Measurements from ENCODE around the gene UBR3. TPM values are rescaled to one million over a fixed set of nuclear protein-coding genes. Genes with fewer than 3 reads are reported as not detected.

The UBR3 gene
- total and polyA plus RNA-seq, 2 of the 4 experiments (the other 2 are of a cell fraction): 10.0 to 33.9 TPM

- Histone ChIP-seq H3K56ac (ENCODE audit: extremely low read depth, insufficient read depth, low read length) (no peak overlapping the region), H3K18ac (ENCODE audit: low read depth, low read length) (no peak overlapping the region), H2AK5ac (ENCODE audit: low read depth, low read length) (no peak overlapping the region), H4K5ac (ENCODE audit: low read depth, low read length) (no peak overlapping the region), H2BK20ac (ENCODE audit: low read depth, low read length) (no peak overlapping the region), H3K27ac (ENCODE audit: insufficient read depth, low read length) (no peak overlapping the region), H4K91ac (ENCODE audit: insufficient read depth, low read depth, low read length) (no peak overlapping the region), H3K23ac (ENCODE audit: low read depth, low read length) (no peak overlapping the region), H3K9ac (ENCODE audit: low read depth, low read length) (no peak overlapping the region), H3K79me1 (ENCODE audit: low read depth in 1 of 2, low read length in 2 of 2) (peaks cover 30 to 48% of the 10 kb centered on the region in 2 experiments), H3K4ac (ENCODE audit: low read depth, low read length) (no peak overlapping the region), H3K9me3 (ENCODE audit: control insufficient read depth, insufficient read depth, low read length) (no peaks in the 10 kb centered on the region), H3K4me3 (ENCODE audit: insufficient read depth, low read depth, low read length) (no peak overlapping the region), H2AFZ (replicated peaks; ENCODE audit: low read length, poor library complexity) (no peak overlapping the region), H3K14ac (replicated peaks; ENCODE audit: low read depth, low read length) (no peak overlapping the region), H3K9me1 (ENCODE audit: insufficient read depth, low read length) (no peaks in the 10 kb centered on the region; the same call in 1 of the 2 replicates), H3K36me3 (ENCODE audit: control insufficient read depth, insufficient read depth, low read length) (no peaks in the 10 kb centered on the region), H4K20me1 (ENCODE audit: insufficient read depth, low read length) (no peaks in the 10 kb centered on the region), H3K27me3 (ENCODE audit: control insufficient read depth, insufficient read depth, low read length) (no peaks in the 10 kb centered on the region), H2BK5ac (ENCODE audit: low read depth, low read length, poor library complexity, severe bottlenecking) (no peak overlapping the region), H2BK120ac (ENCODE audit: low read depth, low read length) (no peak overlapping the region), H3K4me1 (ENCODE audit: control insufficient read depth, insufficient read depth, low read length) (no peaks in the 10 kb centered on the region), H2BK15ac (ENCODE audit: low read depth, low read length) (no peak overlapping the region), H2AK9ac (replicated peaks; ENCODE audit: low read depth, low read length, poor library complexity) (no peak overlapping the region), H4K8ac (ENCODE audit: low read depth in 2 of 2, low read length in 2 of 2) (no peak overlapping the region), H3K4me2 (ENCODE audit: low read depth, low read length) (no peak overlapping the region)
- intact Hi-C loops (cut with micrococcal nuclease): no loop called here
- TF ChIP-seq MAFK (IDR thresholded peaks at IDR 0.05; ENCODE audit: low read depth, low read length): no peak
- no peak for TF ChIP-seq MXI1 (IDR thresholded peaks at IDR 0.05; ENCODE audit: borderline replicate concordance, low read depth, low read length)
- no peak for TF ChIP-seq CEBPB (IDR thresholded peaks at IDR 0.05; ENCODE audit: low read depth, low read length)
- TF ChIP-seq RAD21 (IDR thresholded peaks at IDR 0.05; ENCODE audit: low read length): no peak
- DNase-seq (no peak), ATAC-seq (ENCODE audit: low read depth) (no peak)
- BruUV-seq (replicated peaks): no TSS peak
- no CpG with 5 or more reads among the region's 2 CpGs for WGBS, 2 experiments (ENCODE audit: extremely low coverage in 2 of 2, insufficient read length in 1 of 2)
- POLR2A ChIA-PET (ENCODE audit: unreplicated experiment): interaction anchor here (0.6 kb wide), 1 partner anchor 15 kb away, joined by 3 read pairs; no protein-coding TSS in a partner anchor
- dilution Hi-C loops (cut with HindIII; ENCODE audit: low sequenced_read_pairs, unreplicated experiment): no loop called here
- CTCF ChIA-PET: interaction anchor here (2.6 kb wide), 1 partner anchor 15 kb away, joined by 7 read pairs; no protein-coding TSS in a partner anchor
- in situ Hi-C loops (cut with MboI; ENCODE audit: low sequenced_read_pairs): no loop called here
Measured at GRCh38 chr2:169862816-169863215, 35.6 kb downstream of the UBR3 start.
